ENCODE data around the gene COPS9.

DNA sequence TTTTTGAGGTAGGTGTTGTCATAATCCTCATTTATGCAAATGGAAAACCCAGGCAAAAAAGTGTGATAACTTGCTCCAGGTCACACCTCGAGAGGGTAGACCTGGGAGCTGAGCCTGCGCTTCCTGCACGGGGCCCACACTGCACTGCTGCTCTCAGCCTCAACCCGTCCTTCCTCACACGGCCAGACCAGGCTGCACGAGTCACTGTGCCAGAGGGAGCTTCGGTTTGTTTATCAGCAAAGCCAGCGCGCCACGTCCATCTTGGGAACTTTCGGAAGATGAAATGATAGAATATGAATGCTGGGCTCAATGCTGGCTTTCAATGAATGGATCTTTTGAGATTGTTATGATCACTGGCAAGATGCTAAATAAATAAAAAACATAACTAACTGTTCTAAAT, 14.4 kb downstream of the COPS9 start:
- TF ChIP-seq, protein P1, sequence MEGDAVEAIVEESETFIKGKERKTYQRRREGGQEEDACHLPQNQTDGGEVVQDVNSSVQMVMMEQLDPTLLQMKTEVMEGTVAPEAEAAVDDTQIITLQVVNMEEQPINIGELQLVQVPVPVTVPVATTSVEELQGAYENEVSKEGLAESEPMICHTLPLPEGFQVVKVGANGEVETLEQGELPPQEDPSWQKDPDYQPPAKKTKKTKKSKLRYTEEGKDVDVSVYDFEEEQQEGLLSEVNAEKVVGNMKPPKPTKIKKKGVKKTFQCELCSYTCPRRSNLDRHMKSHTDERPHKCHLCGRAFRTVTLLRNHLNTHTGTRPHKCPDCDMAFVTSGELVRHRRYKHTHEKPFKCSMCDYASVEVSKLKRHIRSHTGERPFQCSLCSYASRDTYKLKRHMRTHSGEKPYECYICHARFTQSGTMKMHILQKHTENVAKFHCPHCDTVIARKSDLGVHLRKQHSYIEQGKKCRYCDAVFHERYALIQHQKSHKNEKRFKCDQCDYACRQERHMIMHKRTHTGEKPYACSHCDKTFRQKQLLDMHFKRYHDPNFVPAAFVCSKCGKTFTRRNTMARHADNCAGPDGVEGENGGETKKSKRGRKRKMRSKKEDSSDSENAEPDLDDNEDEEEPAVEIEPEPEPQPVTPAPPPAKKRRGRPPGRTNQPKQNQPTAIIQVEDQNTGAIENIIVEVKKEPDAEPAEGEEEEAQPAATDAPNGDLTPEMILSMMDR (IDR thresholded peaks at IDR 0.05; ENCODE audit: low read depth, low read length), result no peak
- no peak for TF ChIP-seq EZH2phosphoT487 (IDR thresholded peaks at IDR 0.05; ENCODE audit: low read depth)
